ENCODE data around the gene SLC22A3. TPM values are rescaled to one million over a fixed set of nuclear protein-coding genes. Genes with fewer than 3 reads are reported as not detected.

The SLC22A3 gene
- total and polyA plus RNA-seq, 7 experiments from 2014 or later = not detected

DNA sequence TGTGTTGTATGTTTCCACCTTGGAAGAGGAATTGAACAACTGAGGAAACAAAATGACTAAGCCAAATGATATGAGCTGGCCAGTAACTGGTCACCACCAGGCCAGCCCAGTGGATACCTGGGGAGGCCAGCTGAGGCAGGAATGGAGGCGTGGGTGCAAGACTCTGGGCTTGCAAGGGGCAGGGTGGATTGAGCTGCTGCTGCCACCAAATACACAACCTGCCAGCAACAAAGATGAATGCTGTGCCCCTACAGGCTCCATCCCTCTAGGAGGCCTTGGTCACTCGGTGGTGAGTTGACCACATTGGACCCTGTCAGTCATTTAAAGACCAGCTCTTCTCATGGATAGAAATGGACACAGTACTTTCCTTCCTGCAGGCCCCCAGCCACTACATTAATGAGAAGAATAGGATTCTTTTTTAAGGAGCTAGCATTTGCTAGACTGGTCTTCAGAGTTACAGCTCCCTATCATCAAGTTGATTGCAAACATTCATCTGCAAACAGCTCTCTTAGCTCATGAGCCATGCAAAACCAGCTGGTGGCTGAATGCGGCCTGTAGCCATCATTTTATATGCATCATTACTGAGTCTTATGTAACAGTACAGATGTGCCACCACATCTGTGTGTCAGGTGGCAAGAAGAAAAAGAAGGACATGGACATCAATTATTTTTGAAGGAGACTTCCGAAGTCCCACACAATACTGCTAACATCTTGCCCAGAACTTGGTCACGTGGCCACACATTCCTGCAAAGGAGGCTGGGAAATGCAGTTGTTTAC lies 26.3 kb upstream of the SLC22A3 start:
- intact Hi-C loops (cut with micrococcal nuclease) = no loop called here
- Mint-ChIP-seq H3K27me3 (peaks cover 2 to 22% (median 17%) of the 10 kb centered on the region in 5 donors), H3K27ac (no peak overlapping the region)

GRCh38 chr6:160327981-160328380 lies 20.2 kb upstream of the SLC22A3 start:
- ATAC-seq = no peak
- no peaks in the 10 kb centered on the region for H3K4me1 Mint-ChIP-seq
- Histone ChIP-seq H3K4me1 (ENCODE audit: control insufficient read depth in 2 of 2, insufficient read depth in 2 of 2, low read length in 2 of 2) (no peaks in the 10 kb centered on the region), H3K27me3 (ENCODE audit: control insufficient read depth in 2 of 2, insufficient read depth in 2 of 2, low read length in 2 of 2) (no peaks in the 10 kb centered on the region), H3K27ac (ENCODE audit: low read depth, low read length) (no peak overlapping the region), H3K9me3 (ENCODE audit: control insufficient read depth in 2 of 3, low read length in 3 of 3) (no peaks in the 10 kb centered on the region), H3K36me3 (ENCODE audit: control insufficient read depth in 2 of 3, insufficient read depth in 3 of 3, low read length in 3 of 3) (no peaks in the 10 kb centered on the region), H3K4me3 (ENCODE audit: low read length) (no peak overlapping the region)
- H3K9me3 Mint-ChIP-seq = peaks cover 0 to 2% (median 2%) of the 10 kb centered on the region in 11 donors
- H3K27me3 Mint-ChIP-seq = peaks cover 5 to 23% (median 18%) of the 10 kb centered on the region in 5 donors
- ChIA-PET CTCF (no interaction called here), POLR2A (no interaction called here)
- H3K27ac Mint-ChIP-seq = no peak overlapping the region
- intact Hi-C loops (cut with micrococcal nuclease) = no loop called here
- no peak overlapping the region for H3K4me3 Mint-ChIP-seq
- peaks cover 0 to 3% (median 0%) of the 10 kb centered on the region in 5 donors for H3K36me3 Mint-ChIP-seq
- DNase-seq = no peak

More for the DNA sequence above, 26.3 kb upstream of the SLC22A3 start:
- no peaks in the 10 kb centered on the region for H3K4me1 ChIP-seq (ENCODE audit: control insufficient read depth in 2 of 2, insufficient read depth in 2 of 2, low read length in 2 of 2)
- Mint-ChIP-seq H3K36me3 (peaks cover 0 to 7% (median 4%) of the 10 kb centered on the region in 5 donors), H3K4me1 (no peaks in the 10 kb centered on the region), H3K9me3 (peaks cover 4 to 36% (median 11%) of the 10 kb centered on the region in 11 donors), H3K4me3 (no peak overlapping the region)
- H3K27me3 ChIP-seq (ENCODE audit: control insufficient read depth in 2 of 2, insufficient read depth in 2 of 2, low read length in 2 of 2) = no peaks in the 10 kb centered on the region
- ATAC-seq (no peak), DNase-seq (no peak)
- H3K36me3 ChIP-seq (ENCODE audit: control insufficient read depth in 2 of 3, insufficient read depth in 3 of 3, low read length in 3 of 3) = no peaks in the 10 kb centered on the region
- POLR2A ChIA-PET = interaction anchor here (0.6 kb wide), 1 partner anchor 9 kb away, joined by 3 read pairs; no protein-coding TSS in a partner anchor
- H3K27ac ChIP-seq (ENCODE audit: low read depth, low read length) = no peak overlapping the region
- CTCF ChIA-PET = no interaction called here
- no peak overlapping the region for H3K4me3 ChIP-seq (ENCODE audit: low read length)
- H3K9me3 ChIP-seq (ENCODE audit: control insufficient read depth in 2 of 3, low read length in 3 of 3) = peaks cover 0 to 4% (median 0%) of the 10 kb centered on the region in 3 experiments

- POLR2A ChIA-PET = no interaction called here
- no peak for ATAC-seq
- CTCF ChIA-PET = no interaction called here
- no peak overlapping the region for H3K4me3 Mint-ChIP-seq
- Histone ChIP-seq H3K36me3 (ENCODE audit: control insufficient read depth in 2 of 3, insufficient read depth in 3 of 3, low read length in 3 of 3) (no peaks in the 10 kb centered on the region), H3K27ac (ENCODE audit: low read depth, low read length) (no peak overlapping the region), H3K4me3 (ENCODE audit: low read length) (no peak overlapping the region), H3K4me1 (ENCODE audit: control insufficient read depth in 2 of 2, insufficient read depth in 2 of 2, low read length in 2 of 2) (no peaks in the 10 kb centered on the region), H3K9me3 (ENCODE audit: control insufficient read depth in 2 of 3, low read length in 3 of 3) (no peaks in the 10 kb centered on the region), H3K27me3 (ENCODE audit: control insufficient read depth in 2 of 2, insufficient read depth in 2 of 2, low read length in 2 of 2) (no peaks in the 10 kb centered on the region)
- peaks cover 5 to 28% (median 23%) of the 10 kb centered on the region in 5 donors for H3K27me3 Mint-ChIP-seq
- no peaks in the 10 kb centered on the region for H3K4me1 Mint-ChIP-seq
- H3K36me3 Mint-ChIP-seq = peaks cover 0 to 3% (median 0%) of the 10 kb centered on the region in 5 donors
- DNase-seq = no peak
- H3K27ac Mint-ChIP-seq = no peak overlapping the region
- intact Hi-C loops (cut with micrococcal nuclease) = no loop called here
- H3K9me3 Mint-ChIP-seq = peaks cover 0 to 2% (median 0%) of the 10 kb centered on the region in 11 donors
Measured at GRCh38 chr6:160328447-160328846, 19.7 kb upstream of the SLC22A3 start.

GRCh38 chr6:160329188-160329587 lies 19.0 kb upstream of the SLC22A3 start:
- peaks cover 0 to 3% (median 0%) of the 10 kb centered on the region in 5 donors for H3K36me3 Mint-ChIP-seq
- Histone ChIP-seq H3K27ac (ENCODE audit: low read depth, low read length) (no peak overlapping the region), H3K36me3 (ENCODE audit: control insufficient read depth in 2 of 3, insufficient read depth in 3 of 3, low read length in 3 of 3) (no peaks in the 10 kb centered on the region), H3K4me3 (ENCODE audit: low read length) (no peak overlapping the region), H3K4me1 (ENCODE audit: control insufficient read depth in 2 of 2, insufficient read depth in 2 of 2, low read length in 2 of 2) (no peaks in the 10 kb centered on the region), H3K9me3 (ENCODE audit: control insufficient read depth in 2 of 3, low read length in 3 of 3) (no peaks in the 10 kb centered on the region), H3K27me3 (ENCODE audit: control insufficient read depth in 2 of 2, insufficient read depth in 2 of 2, low read length in 2 of 2) (no peaks in the 10 kb centered on the region)
- POLR2A ChIA-PET = no interaction called here
- DNase-seq (no peak), ATAC-seq (no peak)
- CTCF ChIA-PET = no interaction called here
- H3K4me3 Mint-ChIP-seq = no peak overlapping the region
- no peaks in the 10 kb centered on the region for H3K4me1 Mint-ChIP-seq
- H3K9me3 Mint-ChIP-seq = peaks cover 0 to 2% (median 0%) of the 10 kb centered on the region in 11 donors
- intact Hi-C loops (cut with micrococcal nuclease) = no loop called here
- peaks cover 8 to 34% (median 30%) of the 10 kb centered on the region in 5 donors for H3K27me3 Mint-ChIP-seq
- H3K27ac Mint-ChIP-seq = no peak overlapping the region

DNA sequence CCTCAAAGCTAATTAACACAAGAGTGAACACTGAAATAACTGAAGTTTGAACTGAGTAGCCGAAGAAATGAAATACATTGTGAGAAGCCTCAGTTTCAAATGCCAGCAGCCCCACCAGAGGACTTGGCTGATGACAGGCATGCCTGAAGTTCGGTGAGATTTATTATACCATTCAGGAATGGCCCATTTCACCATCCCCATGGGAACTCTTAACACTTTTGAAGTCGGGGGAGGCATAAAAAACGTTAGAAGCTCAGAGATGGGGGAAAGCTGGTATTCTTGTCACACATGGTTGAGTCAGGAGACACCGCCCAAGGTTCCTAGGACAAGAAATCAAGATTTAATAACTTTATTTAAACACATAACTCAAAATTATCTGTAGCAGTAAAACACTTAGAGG lies 17.6 kb upstream of the SLC22A3 start:
- H3K4me1 ChIP-seq (ENCODE audit: control insufficient read depth in 2 of 2, insufficient read depth in 2 of 2, low read length in 2 of 2) = no peaks in the 10 kb centered on the region
- H3K27ac ChIP-seq (ENCODE audit: low read depth, low read length) = no peak overlapping the region
- Mint-ChIP-seq H3K27me3 (peaks cover 9 to 38% (median 34%) of the 10 kb centered on the region in 5 donors), H3K4me1 (no peaks in the 10 kb centered on the region), H3K9me3 (peaks cover 0 to 1% (median 0%) of the 10 kb centered on the region in 11 donors), H3K36me3 (peaks cover 0 to 3% (median 0%) of the 10 kb centered on the region in 5 donors), H3K27ac (no peak overlapping the region), H3K4me3 (no peak overlapping the region)
- H3K9me3 ChIP-seq (ENCODE audit: control insufficient read depth in 2 of 3, low read length in 3 of 3) = no peaks in the 10 kb centered on the region
- no peak overlapping the region for H3K4me3 ChIP-seq (ENCODE audit: low read length)
- no peaks in the 10 kb centered on the region for H3K27me3 ChIP-seq (ENCODE audit: control insufficient read depth in 2 of 2, insufficient read depth in 2 of 2, low read length in 2 of 2)
- DNase-seq = no peak
- intact Hi-C loops (cut with micrococcal nuclease) = no loop called here
- ATAC-seq = no peak
- H3K36me3 ChIP-seq (ENCODE audit: control insufficient read depth in 2 of 3, insufficient read depth in 3 of 3, low read length in 3 of 3) = no peaks in the 10 kb centered on the region
- ChIA-PET POLR2A (no interaction called here), CTCF (no interaction called here)

DNA sequence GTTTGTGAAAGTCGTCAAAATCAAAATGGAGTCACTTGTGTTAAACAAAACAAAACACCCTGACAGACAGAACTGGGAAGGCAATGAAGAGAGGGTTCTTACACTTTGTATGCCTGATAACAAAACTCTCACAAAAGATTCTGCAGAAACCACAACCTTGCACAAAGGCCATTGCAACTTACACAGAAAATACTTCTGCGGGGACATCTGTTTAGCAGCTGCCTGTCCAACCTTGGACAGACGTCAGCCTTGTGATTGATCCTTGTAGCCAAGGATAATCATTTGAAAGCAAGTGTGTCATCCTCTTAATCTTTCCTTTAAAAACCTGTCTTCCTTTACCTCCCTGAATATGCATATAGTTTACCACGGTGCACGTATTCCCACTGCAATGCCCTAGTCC lies 17.0 kb upstream of the SLC22A3 start:
- peaks cover 0 to 3% (median 0%) of the 10 kb centered on the region in 5 donors for H3K36me3 Mint-ChIP-seq
- no peaks in the 10 kb centered on the region for H3K4me1 ChIP-seq (ENCODE audit: control insufficient read depth in 2 of 2, insufficient read depth in 2 of 2, low read length in 2 of 2)
- DNase-seq (no peak), ATAC-seq (no peak)
- H3K4me3 ChIP-seq (ENCODE audit: low read length) = no peak overlapping the region
- POLR2A ChIA-PET = no interaction called here
- no peak overlapping the region for H3K27ac Mint-ChIP-seq
- no peak overlapping the region for H3K4me3 Mint-ChIP-seq
- CTCF ChIA-PET = no interaction called here
- peaks cover 9 to 38% (median 34%) of the 10 kb centered on the region in 5 donors for H3K27me3 Mint-ChIP-seq
- intact Hi-C loops (cut with micrococcal nuclease) = no loop called here
- H3K27me3 ChIP-seq (ENCODE audit: control insufficient read depth in 2 of 2, insufficient read depth in 2 of 2, low read length in 2 of 2) = no peaks in the 10 kb centered on the region
- H3K4me1 Mint-ChIP-seq = no peaks in the 10 kb centered on the region
- no peaks in the 10 kb centered on the region for H3K36me3 ChIP-seq (ENCODE audit: control insufficient read depth in 2 of 3, insufficient read depth in 3 of 3, low read length in 3 of 3)
- peaks cover 0 to 1% (median 0%) of the 10 kb centered on the region in 11 donors for H3K9me3 Mint-ChIP-seq
- H3K9me3 ChIP-seq (ENCODE audit: control insufficient read depth in 2 of 3, low read length in 3 of 3) = no peaks in the 10 kb centered on the region
- H3K27ac ChIP-seq (ENCODE audit: low read depth, low read length) = no peak overlapping the region

DNA sequence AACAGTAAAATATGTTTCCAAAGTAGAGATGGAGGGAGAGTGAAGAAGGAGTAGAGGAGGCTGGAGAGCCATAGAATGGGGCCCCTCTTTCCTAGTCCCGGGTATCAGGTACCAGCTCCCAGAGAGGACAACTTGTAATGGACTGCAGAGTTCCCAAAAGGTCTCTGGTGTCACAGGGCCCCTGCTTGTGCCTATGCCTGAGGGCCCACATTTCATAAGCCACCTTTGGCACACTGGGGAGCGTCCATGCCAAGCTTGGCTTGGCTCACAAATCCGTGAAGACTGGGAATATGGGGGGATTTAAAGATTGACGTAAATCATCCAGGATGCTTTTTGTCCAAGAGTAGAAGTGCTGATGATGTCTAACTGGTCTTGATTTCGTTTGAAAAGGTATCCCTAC lies 16.4 kb upstream of the SLC22A3 start:
- Mint-ChIP-seq H3K27ac (no peak overlapping the region), H3K27me3 (peaks cover 9 to 38% (median 35%) of the 10 kb centered on the region in 5 donors), H3K9me3 (peaks cover 0 to 1% (median 0%) of the 10 kb centered on the region in 11 donors), H3K4me3 (no peak overlapping the region), H3K36me3 (peaks cover 0 to 3% (median 0%) of the 10 kb centered on the region in 5 donors), H3K4me1 (no peaks in the 10 kb centered on the region)
- ATAC-seq (no peak), DNase-seq (no peak)
- Histone ChIP-seq H3K4me3 (ENCODE audit: low read length) (no peak overlapping the region), H3K27ac (ENCODE audit: low read depth, low read length) (no peak overlapping the region), H3K4me1 (ENCODE audit: control insufficient read depth in 2 of 2, insufficient read depth in 2 of 2, low read length in 2 of 2) (no peaks in the 10 kb centered on the region), H3K27me3 (ENCODE audit: control insufficient read depth in 2 of 2, insufficient read depth in 2 of 2, low read length in 2 of 2) (no peaks in the 10 kb centered on the region), H3K36me3 (ENCODE audit: control insufficient read depth in 2 of 3, insufficient read depth in 3 of 3, low read length in 3 of 3) (no peaks in the 10 kb centered on the region), H3K9me3 (ENCODE audit: control insufficient read depth in 2 of 3, low read length in 3 of 3) (no peaks in the 10 kb centered on the region)
- intact Hi-C loops (cut with micrococcal nuclease) = no loop called here
- POLR2A ChIA-PET = no interaction called here
- CTCF ChIA-PET = no interaction called here

Measured in naive thymus-derived CD4-positive, alpha-beta T cell (primary cell).